GM18505 (cell line): ENCODE measurements around the gene E2F4.

Experiments
- ATAC-seq: cut with Tn5 transposase; IDR thresholded peaks from one replicate; pipeline ENCODE4 v1.9.1; 2021; ENCODE audit not compliant: unreplicated experiment
- POLR2A ChIP-seq: IDR thresholded peaks from 4 replicates; pipeline ENCODE4 v1.6.1; 2011; ENCODE audit warnings: borderline replicate concordance; ENCODE audit not compliant: insufficient read depth, insufficient read length; ENCODE audit errors: extremely low read depth

The E2F4 gene

GRCh38 chr16:67154578-67155294 is 37.2 kb upstream of the E2F4 start:
- ATAC-seq = no peak

DNA sequence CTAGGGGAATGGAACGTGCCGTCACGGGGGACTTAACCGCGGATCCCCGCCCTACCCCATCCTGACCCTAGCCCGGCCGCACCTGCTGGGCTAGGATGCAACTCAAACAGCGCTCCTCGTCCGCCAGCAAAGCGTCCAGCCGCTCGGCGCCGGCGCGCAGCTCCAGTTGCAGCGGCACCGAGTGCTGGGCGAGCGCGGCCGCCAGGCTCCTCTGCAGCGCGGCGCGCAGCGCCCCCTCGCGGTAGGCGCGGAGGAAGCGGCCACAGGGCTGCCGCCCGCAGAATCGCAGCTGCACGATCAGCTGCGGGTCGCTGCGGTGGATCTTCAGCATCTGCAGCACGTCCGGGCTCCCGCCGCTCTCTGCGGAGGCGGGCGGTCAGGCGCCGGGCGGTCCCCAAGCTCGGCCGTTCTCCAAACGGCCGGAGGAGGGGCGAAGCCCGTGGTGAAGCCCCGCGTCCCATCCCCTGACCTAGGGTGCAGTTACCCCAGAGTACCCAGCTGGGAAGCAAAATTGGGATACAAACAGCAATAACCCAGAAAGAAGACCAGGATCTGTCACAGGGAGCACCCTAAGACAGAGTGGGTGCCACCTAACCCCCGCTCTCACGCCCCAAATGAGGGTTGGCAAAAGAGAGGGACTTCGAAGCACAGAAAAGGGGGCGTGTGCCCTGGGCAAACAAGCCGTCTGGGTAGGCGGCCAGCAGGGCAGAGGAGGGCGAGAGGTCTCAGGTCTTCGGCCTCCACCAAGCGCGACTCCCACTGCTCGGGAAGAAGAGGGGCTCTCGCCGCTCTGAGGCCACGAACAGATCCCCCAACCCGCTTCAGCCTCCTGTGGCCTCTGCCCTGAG is 36.4 kb upstream of the E2F4 start:
- TF ChIP-seq POLR2A = no peak
- ATAC-seq = peak; percentile 23

More at GRCh38 chr16:67154578-67155294, 37.2 kb upstream of the E2F4 start:
- TF ChIP-seq POLR2A = no peak

GRCh38 chr16:67156143-67156844 is 35.7 kb upstream of the E2F4 start:
- TF ChIP-seq POLR2A = no peak
- ATAC-seq = no peak

DNA sequence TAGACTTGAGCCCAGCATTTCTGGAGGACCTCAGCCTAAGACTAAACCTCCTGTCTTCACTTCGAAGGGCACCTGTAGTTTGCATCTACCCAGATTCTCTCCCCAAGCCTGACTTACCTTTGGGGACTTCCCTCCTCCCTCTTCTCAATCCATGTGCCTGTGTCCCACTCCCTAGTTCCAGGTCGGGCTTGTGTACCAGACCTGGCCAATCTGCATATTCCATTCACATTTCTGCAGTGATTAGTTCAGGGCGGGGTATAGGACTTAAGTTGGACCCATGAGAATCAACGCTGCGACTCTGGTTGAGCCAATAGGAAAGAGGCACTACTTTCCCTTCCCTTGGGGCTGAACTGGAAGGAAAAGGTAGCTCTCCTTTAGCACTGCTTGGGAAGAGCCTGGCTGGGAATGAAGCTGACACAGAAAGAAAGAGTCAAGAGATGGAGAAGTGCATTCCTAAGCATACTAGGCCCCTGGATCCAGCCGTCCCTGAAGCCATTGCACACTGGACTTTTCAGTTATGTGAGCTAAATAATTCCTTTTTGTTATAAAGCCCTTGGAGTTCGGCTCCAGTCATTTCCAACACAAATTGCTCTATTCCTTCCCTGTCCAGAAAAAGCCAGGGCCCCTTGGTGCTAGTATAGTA is 34.7 kb upstream of the E2F4 start:
- TF ChIP-seq POLR2A = no peak
- ATAC-seq = no peak

DNA sequence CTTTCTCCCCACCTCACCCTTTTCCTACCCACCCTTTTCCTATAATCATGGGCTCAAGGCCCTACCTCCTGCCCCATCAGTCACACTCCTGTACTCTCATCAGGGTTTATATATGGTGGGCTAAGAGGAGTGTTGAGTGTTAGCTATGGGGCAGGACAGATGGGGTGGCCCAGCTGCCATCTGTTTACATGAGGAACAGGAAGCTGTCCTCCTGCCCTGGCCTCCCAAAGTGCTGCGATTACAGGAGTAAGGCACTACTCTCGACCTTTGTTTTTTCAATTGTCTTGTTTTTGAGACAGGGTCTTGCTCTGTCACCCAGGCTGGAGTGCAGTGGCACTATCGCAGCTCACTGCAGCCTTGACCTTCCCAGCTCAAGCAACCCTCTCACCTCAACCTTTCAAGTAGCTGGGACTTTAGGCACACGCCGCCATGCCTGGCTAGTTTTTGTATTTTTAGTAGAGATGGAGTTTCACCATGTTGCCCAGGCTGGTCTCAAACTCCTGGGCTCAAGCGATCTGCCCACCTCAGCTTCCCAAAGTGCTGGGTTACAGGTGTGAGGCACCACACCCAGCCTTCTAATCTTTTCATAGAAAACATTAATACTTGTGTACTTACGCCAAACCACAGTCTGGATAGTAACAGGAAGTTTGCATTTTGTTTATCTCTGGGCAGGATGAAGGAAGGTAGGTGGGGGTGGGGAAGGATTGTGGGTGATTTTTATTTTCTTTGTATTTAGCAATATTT is 33.9 kb upstream of the E2F4 start:
- TF ChIP-seq POLR2A = no peak
- ATAC-seq = no peak

GRCh38 chr16:67158637-67159600 is 33.0 kb upstream of the E2F4 start:
- ATAC-seq = peak; percentile 22
- TF ChIP-seq POLR2A = peak; percentile 54

DNA sequence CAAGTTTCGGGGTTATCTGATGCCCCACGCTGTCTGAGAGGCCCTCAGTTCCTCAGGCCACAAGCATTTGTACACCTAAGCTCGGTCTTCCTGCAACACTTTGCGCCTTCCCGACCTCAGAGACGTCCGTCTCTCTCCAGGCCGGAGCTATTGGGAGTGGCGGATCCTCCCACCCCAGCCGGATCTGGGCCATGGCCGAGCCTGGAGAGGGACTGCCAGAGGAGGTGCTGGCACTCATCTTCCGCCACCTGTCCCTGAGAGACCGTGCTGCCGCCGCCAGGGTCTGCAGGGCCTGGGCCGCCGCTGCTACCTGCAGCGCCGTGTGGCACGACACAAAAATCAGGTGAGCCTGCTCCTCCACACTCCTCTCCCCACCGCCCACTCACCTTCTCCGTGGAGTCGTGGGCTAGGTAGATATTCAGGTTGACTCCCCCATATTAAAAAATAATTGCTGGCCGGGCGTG is 30.3 kb upstream of the E2F4 start:
- no peak for TF ChIP-seq POLR2A
- no peak for ATAC-seq

DNA sequence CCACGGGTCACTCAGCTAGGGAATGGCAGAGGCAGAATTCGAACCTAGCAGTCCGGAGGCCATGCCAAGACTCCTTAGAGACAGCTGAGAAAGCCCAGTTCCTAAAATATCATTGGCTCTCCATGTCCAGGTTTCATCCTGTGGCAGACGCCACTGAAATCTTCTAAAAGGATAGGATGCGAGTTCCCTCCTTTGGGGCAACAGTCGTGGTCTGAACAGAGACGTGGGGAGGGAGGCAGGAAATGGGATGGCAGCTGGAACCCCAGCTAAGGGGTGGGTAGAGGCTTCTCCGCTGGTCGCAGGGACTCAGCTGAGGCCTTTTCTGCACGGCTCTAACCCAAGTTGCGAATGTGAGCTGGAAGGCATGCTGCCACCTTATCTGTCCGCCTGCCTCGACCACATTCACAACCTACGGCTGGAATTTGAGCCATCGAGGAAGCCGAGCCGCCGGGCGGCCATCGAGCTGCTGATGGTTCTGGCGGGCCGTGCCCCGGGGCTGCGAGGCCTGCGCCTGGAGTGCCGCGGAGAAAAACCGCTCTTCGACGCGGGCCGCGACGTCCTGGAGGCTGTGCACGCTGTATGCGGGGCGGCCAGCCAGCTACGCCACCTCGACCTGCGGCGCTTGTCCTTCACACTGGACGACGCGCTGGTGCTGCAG is 29.3 kb upstream of the E2F4 start:
- TF ChIP-seq POLR2A = no peak
- ATAC-seq = no peak

- no peak for TF ChIP-seq POLR2A
- ATAC-seq = no peak
Observed at GRCh38 chr16:67163164-67163998, 28.6 kb upstream of the E2F4 start.

DNA sequence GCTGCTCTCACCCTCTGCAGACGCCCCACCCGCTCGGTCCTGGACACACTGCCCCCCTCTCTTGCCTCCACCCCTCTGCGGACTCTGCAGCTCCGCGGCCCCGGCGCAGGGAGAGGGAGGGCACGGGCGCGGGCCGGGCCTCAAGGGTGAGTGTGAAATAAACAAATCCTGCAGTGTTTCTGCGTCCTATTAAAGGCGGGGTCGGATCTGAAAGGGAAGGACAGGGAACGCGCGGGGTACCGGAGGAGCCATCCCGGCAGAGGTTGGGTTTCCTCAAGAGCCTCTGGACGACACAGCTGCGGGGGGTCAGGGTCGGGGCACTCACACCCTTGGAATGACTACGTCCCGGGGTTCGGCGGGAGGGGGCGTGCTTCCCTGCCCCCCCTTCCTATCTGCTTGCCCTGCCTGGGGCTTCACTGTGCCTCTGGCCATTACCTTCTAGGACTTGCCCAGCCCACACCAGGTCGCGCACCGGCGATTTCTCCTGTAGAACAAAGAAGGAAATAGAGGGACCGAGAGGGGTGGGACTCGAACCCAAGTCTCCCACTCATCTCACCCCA is 27.9 kb upstream of the E2F4 start:
- TF ChIP-seq POLR2A = no peak
- no peak for ATAC-seq
